NCI-H345 treated with DMSO at 0.1 percent for 48 hours (cell line): Measurements from ENCODE around the gene GLIS2.

ENCODE experiments used
- DNase-seq: peaks from one replicate; lab custom pipeline; 2025; ENCODE audit not compliant: unreplicated experiment; lab: John Stamatoyannopoulos, UW

The GLIS2 gene

DNA sequence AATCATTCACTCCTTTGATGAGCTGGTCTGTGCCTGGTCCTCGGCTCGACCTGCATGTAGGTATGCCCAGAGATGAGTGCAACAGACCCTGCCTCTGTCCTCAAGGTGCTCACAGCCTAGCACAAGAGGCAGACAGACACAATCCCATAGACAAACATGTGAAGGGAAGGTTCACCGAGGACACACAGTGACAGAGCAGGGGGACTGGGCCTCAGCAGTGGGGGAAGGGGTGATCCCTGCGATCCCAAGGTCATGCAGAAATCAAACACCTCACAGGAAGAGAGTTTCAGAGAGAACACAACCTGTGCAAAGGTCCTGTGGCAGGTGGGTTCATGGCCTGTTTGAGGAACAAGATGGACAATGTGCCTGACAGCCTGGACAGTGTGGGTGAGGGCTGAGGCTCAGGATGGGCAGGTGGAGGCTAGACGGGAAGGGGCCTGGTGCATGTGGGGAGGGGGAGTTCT, 51.6 kb downstream of the GLIS2 start:
- no peak for DNase-seq

DNA sequence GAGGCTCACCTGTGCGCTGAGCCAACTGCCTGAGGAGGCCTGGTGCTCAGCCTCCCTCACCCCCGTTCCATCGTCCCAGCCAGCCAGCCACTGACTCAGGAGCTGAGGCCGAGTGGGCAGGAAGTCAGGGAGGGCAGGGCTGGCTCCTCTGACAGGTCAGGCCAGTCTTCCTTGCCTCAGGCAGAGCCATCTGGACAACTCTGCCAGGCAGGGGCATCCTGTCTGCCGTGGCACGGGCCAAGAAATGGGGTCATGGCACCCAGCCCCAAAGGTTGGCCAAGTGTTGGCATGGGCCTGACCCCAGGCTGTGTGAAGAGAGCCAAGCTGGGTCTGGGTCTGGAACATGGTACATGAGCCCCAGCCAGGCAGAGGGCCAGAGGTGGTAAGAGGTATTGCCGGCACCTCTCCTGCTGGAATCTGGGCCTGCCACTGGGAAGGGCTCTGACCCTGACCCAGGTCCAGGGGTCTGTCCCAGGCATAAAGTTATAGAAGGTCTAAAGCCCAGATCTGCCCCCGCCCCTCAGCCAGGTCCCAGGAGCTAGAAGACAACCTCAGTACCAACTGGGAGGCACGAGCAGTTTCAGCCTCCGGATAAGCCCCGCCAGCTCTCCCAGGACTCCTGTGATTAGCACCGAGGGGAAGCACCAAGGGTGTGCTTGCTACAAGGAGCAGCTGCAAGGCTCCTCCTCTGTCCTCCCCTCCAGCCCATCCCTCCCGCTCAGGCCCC, 53.3 kb downstream of the GLIS2 start:
- DNase-seq, result no peak

DNA sequence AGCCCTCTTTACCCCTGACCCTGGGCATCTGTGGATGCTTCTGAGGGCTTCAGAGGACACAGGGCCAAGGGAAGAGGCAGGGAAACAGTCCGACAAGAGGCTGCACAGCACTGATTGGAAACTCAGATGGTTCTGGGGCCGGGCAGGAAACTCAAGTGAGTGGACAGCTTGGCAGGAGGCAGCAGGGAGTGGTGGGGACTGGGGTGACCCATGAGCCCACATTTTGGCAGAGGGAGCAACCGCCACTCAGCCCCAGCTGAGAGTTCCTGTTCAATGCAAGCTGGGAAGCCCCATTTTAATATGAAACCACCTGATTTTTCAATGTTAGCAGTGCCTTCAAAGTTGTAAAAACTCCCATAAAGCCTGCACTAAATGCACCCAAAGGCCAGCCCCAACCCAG, 54.3 kb downstream of the GLIS2 start:
- DNase-seq, result no peak

DNA sequence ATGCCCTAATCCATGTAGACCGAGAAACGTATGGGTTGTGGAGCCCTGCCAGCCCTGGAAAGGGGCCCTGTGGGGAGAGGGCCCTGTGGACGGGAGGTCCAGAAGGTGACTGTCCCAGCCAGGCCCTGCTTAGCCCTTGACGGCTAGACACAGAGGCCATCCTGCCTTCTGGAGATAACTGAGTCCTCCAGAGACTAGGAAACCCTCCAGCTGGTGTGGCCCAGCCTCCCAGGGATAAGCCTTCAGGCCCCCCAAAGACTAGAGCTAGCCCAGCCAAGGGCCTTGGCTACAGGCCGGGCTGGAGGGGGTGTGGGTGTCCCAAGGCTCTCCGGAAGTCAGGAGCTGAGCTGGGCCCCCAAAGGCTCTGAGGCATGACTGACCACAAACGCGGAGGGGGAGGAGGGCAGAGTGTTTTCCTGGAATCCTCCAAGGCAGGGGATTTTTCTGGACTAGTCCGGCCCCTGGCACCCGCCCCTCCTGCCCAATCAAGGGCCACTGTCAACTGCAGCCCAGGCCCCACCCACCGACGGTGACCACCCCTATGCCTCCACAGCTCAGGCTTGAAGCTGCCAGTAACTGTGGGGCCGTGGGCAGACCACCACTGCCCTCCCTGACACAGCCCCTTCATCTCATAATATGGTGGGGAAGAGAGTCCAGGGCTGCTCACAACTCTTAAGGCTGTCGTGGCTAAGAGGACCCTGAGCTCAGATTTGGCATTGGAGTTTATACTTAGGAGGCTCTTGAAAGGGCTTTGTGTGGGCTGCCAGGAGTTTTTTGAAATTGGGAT, 54.9 kb downstream of the GLIS2 start:
- DNase-seq, result no peak

DNA sequence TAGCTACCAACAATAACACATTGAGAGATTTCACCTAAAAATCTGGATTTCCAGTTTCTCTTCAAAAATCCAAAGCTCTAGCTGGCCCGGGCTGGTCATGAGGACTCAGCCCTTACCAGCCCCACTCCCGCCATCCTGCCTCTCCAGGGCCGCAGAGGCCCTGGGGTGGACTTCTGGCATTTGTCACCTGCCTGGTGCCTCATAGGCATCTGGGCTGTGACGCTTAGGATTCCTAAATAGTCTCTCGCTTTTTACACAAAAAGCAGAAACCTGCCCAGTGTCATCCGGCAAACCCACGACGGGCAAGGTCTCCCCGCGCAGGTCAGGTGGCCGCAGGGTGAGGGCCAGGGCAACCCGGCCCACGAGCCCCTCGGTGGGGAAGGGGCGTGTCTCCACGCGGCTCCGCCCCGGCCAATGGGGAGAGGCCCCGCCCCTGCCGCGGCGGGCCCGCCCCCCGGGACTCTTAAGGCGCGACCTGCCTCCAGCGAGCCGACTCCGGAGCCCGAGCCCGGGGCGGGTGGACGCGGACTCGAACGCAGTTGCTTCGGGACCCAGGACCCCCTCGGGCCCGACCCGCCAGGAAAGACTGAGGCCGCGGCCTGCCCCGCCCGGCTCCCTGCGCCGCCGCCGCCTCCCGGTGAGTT, 55.6 kb downstream of the GLIS2 start, which contains the start of gene VASN:
VASN (plus strand) TSS at position 492 of the 644 bp plus-strand sequence. CDS start 9,030 bp downstream, outside the sequence.
- DNase-seq, result peak; percentile 11

DNA sequence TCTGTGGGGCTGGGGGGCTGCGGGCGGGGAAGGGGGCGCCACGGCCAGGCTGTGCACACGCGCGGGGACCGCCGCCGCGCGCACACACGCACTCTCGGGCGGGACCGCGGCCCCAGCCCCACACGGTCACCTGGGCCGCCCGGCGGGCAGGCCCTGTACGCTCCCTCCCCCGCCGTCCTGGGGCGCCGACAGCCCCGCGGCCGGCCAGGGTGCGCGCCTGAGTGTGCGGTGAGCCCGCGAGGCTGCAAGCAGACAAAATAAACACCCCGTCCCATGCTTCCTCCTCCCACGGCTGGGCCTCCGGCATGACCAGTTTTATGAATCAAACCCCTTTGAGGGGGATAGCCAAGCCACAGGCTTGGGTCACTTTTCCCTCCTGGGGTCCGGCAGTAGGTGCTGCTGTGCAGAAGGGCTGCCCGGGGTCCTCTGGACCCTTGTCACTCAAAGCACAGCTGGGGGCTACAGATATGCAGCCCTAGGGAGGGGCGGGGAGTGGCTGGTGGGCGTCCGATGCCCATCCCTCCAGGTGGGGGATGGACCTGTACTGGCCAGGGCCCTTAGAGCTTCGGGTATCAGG, 56.2 kb downstream of the GLIS2 start:
- no peak for DNase-seq

DNA sequence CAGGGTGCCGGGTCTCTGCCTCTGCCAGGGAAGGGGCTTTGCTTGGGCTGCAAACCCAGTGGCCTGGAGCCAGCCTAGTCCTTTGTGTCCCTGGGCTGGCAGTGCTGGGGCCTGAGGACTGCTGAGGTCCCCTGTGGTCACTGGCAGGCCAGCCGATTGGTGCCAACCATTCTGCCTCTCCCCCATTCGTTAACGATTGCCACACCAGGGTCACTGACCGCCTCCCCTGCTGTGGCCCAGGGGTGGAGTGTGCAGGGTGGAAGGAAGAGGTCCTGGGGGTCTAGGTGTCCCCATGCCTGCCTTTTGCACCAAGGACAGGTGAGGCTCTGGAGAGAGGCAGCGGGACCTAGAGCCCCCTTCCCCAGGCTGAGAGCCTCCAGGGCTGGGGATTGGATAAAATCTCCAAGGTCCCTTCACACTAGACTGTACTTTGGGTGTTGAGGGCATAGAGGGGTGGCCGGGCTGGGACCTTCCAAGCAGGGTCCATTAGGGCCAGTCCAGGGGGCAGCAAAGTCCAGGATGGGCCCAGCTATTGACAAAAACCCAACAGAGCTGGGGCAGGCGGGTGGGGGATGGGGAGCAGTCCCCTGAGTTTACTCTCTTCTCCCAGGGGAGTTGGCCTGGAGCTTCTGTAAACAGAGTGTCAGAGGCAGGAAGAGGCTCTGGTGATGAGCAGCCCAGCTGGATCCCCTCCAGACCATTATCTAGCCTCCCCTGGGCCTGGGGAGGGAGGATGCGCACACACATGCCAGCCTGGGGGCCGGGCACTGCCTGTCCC, 56.9 kb downstream of the GLIS2 start:
- DNase-seq, result peak; percentile 96

DNA sequence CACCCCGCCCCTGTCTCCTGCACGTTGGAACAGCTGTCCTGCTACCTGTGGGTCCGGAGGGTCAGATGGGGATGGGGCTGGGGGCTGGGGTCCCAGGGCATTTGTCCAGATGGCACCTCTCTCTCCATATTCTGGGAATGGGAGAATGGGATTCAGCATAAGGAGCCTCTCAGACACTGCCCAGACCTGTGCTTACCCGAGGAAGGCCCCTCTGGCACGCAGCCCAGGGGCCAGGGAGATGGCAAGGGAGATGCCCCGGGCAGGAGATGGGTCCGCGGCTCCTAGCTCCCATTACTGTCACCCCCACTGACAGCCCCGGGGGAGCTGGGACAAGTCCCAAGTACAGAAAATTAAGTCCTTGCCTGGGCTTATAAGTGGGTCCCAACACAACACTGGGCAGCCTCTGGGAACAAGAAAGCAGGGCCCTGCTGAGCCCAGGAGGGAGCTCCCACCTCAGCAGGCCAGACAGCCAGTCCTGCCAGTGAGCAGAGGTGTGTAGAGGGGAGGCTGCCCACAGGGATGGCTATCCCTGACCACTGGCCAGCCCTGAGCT, 57.6 kb downstream of the GLIS2 start:
- DNase-seq, result no peak

DNA sequence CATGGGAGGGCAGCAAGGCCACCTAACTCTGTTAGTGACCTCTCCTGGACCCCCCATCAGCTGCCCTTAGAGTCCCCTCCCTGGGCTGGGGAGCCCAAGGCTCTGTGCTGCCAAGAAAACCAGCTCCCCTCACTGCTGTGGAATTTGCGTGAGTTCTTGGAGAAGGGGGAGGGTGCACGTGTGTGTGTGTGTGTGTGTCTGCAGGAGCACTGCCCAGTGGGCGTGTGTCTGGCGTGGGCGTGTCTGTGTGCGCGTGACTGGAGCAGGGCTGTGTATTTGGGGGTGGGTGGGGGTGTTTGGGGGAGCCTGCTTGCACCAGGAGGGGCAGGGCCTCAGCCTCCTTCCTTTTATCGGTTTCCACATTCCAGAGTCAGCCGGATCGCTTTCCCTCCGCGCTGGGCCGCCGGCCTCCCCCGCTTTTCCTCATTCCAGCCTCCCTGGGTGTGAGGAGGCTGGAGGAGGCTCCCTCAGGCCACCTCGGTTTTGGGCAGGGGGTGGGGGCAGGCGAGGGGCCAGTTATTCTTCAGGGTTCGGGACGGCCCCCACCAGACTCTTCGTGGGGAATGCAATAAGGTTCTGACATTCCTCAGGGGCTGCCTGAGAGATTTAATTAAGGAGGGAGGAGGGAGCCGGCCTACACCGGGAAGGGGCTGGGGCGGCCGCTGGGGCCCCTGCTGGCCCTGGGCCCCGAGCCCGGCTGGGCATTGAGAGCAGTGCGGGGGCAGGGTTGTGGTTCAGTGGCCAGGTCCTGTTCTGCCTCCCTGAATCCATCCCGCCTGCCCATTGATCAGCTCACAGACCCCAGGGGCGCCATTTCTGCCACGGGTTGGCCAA, 58.3 kb downstream of the GLIS2 start:
- no peak for DNase-seq

DNA sequence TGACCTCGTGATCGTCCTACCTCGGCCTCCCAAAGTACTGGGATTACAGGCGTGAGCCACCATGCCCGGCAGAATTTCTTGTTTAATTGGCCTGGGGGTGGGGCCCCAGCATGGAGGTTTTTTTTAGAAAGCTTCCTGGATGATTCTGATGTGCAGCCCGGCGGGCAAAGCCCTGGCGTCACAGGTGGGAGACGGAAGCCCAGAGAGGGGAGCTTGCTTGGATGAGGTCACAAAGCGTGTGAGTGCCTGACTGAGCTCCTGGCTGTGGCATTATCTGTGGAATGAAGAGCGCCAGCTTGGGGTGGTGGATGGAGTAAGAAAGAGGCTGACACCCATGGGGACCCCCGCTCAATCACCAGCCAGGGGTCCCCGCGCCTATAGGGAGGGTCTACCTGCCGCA, 59.9 kb downstream of the GLIS2 start:
- DNase-seq, result no peak

DNA sequence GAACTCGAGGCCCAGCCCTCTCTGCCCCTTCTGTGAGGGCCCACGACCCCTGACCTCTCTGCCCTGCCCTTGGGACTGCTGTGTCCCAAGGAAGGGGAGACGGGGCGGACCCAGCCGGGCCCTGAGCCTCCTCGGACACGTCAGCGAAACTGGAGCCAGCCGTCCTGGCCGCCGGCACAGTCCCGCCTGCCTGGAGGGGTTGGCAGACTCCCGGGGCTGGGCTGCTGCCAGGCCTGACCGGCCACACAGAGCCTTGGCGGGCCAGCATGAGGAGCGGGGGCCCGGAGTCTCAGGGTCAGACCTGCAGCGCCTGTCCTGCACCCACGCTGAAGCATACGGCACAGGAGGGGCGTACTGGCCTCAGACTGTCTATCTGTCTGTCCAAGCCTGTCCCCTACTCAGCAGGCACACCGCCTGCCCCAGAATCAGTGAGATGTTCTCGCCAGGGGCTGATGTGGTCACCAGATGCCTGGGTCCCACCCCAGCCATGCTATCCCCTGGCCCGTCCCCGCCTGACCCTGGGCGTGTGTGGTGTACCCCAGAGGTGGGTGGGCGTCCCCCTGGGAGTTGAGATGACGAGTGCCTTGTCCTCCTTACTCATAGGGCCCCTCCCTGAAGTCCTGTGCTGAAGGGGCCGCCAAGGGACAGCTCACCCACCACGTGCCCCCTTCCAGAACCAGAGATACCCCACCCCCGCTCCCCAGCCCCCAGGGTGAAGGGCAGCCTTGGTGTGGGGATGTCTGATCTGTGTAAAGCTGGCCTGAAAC, 60.4 kb downstream of the GLIS2 start:
- no peak for DNase-seq

DNA sequence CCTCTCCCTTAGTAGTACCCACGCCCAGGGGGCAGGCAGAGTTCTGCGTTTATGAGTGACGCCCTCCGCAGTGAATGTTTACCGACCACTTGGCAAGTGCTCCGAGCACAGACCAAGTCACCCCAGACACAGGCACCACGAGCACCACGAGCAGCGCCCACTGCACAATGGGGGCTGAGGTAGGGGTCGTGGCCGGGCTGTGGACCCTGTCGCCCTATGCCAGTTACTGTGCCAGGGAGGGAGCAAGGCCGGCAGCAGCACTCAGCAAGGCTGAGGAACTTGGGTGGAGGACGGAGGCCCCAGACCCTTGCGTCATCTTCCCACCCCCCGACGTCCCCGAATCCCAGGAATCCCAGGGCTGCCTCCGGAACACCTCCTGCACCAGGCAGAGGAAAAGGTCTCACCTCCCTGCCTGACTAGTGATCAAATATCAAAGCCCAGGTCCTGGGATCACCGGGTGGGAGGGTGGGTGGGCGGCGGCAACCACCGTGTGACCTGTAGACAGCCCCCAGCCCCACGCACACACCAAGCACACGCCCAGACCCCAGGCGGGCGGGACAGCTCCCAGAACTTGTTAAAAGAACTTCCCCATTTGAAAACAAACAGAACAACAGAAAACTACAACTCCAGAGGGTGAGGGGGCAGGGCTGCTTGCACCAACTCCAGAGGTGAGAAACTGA, 61.2 kb downstream of the GLIS2 start:
- no peak for DNase-seq

DNA sequence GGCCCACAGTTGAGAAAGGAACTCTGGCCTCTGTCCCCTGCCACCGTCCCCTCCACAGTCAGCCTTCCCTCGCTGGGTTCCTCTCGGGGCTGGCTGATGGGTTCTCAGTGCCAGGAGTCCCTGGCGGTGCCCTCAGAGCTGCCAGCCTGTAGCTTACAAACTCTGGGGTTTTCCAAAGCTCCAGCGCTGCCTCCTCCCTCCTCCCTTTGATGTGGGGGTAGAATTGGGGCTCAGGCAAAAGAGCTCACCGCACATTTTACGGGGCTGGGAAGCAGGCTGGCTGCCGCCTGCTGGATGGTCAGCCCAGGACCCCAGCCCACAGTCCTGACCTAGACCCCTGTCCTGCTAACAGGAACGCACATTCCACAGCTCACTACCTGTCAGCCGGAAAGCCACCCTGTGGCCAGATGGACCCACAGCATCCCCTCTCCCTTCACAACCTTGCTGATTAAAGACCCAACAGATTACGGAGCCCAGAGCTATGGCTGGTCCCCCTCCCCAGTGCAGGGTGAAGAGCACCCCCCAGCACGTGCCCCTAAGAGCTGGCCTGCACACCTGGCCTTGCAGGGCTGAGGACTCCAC, 61.8 kb downstream of the GLIS2 start:
- no peak for DNase-seq

DNA sequence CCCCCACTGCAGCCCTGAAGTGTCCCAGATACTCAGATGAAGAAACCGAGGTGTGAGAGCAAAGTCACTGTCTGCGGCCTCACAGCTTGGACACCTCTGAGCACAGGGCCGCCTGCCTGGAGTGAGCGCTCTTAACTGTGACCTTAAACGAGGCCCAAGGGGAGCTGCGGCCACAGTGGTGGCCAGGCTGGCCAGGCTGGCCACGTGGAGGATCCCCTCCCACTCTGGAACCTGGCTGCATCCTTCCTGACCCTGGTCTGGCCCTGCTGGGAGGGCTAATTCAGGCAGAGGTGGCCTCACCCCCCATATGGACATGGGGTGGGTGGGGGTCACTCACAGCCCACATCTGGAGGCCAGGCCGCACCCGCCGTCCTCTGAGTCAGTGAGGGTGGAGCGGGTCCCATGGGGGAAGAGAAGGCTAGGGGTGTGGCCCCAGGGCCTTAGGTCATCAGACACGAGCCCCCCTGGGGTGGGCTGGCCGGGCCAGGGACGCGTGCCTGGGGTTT, 62.3 kb downstream of the GLIS2 start:
- DNase-seq, result no peak

DNA sequence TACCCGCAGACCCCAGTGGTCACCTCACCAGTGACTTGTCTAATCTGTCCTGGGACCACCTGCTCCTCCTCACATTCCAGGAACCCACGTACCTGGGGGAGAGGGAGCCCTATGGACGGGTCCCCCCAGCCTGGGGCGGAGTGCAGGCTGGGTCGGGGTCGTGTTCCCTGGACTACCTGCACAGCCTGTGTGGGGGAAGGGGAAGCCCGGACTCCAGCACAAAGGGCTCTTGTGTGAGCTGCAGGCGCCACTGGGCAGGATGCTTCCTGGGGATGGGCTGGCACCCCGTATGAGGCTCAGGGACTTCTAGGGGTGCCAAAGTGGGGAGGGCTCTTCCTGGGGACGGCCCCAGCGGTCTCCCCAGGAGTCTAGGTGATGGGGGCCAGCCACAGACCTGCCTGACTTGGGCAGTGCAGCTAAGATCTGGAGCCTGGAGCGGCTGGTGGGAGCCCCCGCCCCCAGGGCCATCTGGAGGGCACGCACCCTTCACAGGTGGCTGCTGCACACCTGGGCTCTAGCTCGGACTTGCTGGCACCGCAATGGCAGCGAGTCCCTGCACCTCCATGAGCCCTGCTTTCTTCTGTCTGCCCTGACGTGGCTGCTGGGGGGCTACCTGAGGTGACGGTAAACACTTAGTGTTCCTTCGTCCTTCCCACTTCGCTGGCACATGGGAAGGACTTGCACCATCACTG, 63.3 kb downstream of the GLIS2 start:
- no peak for DNase-seq

DNA sequence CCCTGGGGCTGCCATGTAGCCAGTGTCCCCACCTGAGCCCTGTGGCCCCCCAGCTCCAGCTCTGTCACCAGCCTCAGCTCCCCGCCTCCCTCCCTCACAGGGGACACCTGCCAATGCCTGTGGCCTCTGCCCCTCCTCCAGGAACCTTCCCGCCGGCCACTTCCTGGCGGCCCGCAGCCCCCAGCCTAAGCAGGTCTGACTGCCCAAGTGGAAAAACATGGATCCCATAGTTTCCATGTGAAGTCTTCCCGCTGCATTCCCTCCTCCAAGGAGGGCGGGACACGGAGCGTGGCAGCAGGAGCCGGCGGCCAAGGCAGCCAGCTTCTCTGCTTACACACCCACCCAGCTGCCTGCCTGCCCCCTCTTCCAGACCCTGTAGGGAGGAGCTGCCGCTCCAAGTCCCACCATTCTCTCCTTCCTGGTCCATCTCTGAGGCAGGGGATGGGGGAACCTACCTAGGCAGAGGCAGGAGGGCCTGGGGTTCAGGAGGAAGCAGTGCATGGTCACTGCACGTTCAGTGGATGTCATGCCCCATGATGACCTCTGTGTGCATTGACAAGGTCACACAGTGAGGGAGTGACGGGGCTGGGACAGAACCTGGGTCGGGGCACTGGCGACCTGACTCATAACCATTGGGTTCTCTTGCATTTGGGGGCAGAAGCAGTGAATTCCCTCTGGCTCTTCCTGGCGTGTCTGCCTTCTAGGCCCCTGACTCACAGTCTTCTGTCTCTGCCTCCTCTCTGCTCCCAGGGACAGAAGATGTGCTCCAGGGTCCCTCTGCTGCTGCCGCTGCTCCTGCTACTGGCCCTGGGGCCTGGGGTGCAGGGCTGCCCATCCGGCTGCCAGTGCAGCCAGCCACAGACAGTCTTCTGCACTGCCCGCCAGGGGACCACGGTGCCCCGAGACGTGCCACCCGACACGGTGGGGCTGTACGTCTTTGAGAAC, 64.5 kb downstream of the GLIS2 start:
- no peak for DNase-seq
